ENCODE results near the gene SPOCK1. TPM values are rescaled to one million over a fixed set of nuclear protein-coding genes. Genes with fewer than 3 reads are reported as not detected.
A peak's percentile ranks its signal among the peaks of the same experiment; 100 is the strongest.

The SPOCK1 gene
- total RNA-seq, 4 donors from 2014 or later: 46.5 to 52.7 (median 51.4) TPM

- TF ChIP-seq POLR2A (IDR thresholded peaks at IDR 0.05) (no peak), POLR2AphosphoS5 (IDR thresholded peaks at IDR 0.05) (no peak), CTCF (IDR thresholded peaks at IDR 0.05) (no peak), EP300 (IDR thresholded peaks at IDR 0.05) (no peak)
- H3K27me3 ChIP-seq: peaks cover 20% of the 10 kb centered on the region
- no peaks in the 10 kb centered on the region for H3K4me1 ChIP-seq
- no peaks in the 10 kb centered on the region for H3K36me3 ChIP-seq
- no peak overlapping the region for H3K27ac ChIP-seq
- 77% methylated on average over 2 of the region's 2 CpGs; no CpG with 5 or more reads in 1 of the 2 donors for WGBS, 2 donors (ENCODE audit: low coverage in 1 of 2)
- no peak overlapping the region for H3K4me3 ChIP-seq
- H3K9me3 ChIP-seq: no peaks in the 10 kb centered on the region
- no peak for ATAC-seq
Measured at GRCh38 chr5:137129886-137130680, 369.0 kb downstream of the SPOCK1 start.

GRCh38 chr5:137128012-137128411 is 371.1 kb downstream of the SPOCK1 start:
- no peak overlapping the region for H3K27ac ChIP-seq
- H3K9me3 ChIP-seq: no peaks in the 10 kb centered on the region
- H3K4me3 ChIP-seq: no peak overlapping the region
- H3K4me1 ChIP-seq: no peaks in the 10 kb centered on the region
- no peaks in the 10 kb centered on the region for H3K36me3 ChIP-seq
- TF ChIP-seq EP300 (IDR thresholded peaks at IDR 0.05) (no peak), CTCF (IDR thresholded peaks at IDR 0.05) (no peak), POLR2AphosphoS5 (IDR thresholded peaks at IDR 0.05) (no peak), POLR2A (IDR thresholded peaks at IDR 0.05) (no peak)
- ATAC-seq: no peak
- H3K27me3 ChIP-seq: peaks cover 20% of the 10 kb centered on the region
- 74 to 75% methylated on average over 4 of the region's 4 CpGs for WGBS, 2 donors (ENCODE audit: low coverage in 1 of 2)

GRCh38 chr5:137126829-137127228 is 372.3 kb downstream of the SPOCK1 start:
- peaks cover 0 to 8% (median 3%) of the 10 kb centered on the region in 3 donors for H3K4me1 ChIP-seq
- ATAC-seq: no peak
- no peaks in the 10 kb centered on the region for H3K36me3 ChIP-seq
- no peak for TF ChIP-seq CTCF (IDR thresholded peaks at IDR 0.05)
- TF ChIP-seq POLR2A (IDR thresholded peaks at IDR 0.05): no peak
- no peak for TF ChIP-seq POLR2AphosphoS5 (IDR thresholded peaks at IDR 0.05)
- TF ChIP-seq EP300 (IDR thresholded peaks at IDR 0.05): no peak
- H3K27me3 ChIP-seq: peaks cover 20% of the 10 kb centered on the region
- no peak overlapping the region for H3K27ac ChIP-seq
- H3K9me3 ChIP-seq: no peaks in the 10 kb centered on the region
- no peak overlapping the region for H3K4me3 ChIP-seq
- 100% methylated on average over 1 of the region's 1 CpG for WGBS, 2 donors (ENCODE audit: low coverage in 1 of 2)

- WGBS, 2 donors (ENCODE audit: low coverage in 1 of 2): 25 to 42% methylated on average over 1 to 2 of the region's 2 CpGs
- ATAC-seq: no peak
- Histone ChIP-seq H3K4me3 (no peak overlapping the region), H3K36me3 (no peaks in the 10 kb centered on the region), H3K27ac (no peak overlapping the region), H3K9me3 (no peaks in the 10 kb centered on the region), H3K27me3 (no peaks in the 10 kb centered on the region), H3K4me1 (peaks cover 0 to 8% (median 3%) of the 10 kb centered on the region in 3 donors)
- TF ChIP-seq POLR2A (IDR thresholded peaks at IDR 0.05) (no peak), EP300 (IDR thresholded peaks at IDR 0.05) (no peak), POLR2AphosphoS5 (IDR thresholded peaks at IDR 0.05) (no peak), CTCF (IDR thresholded peaks at IDR 0.05) (no peak)
Measured at GRCh38 chr5:137122558-137122957, 376.6 kb downstream of the SPOCK1 start.

GRCh38 chr5:137122075-137122474 is 377.1 kb downstream of the SPOCK1 start:
- no peak for ATAC-seq
- no peaks in the 10 kb centered on the region for H3K27me3 ChIP-seq
- H3K9me3 ChIP-seq: no peaks in the 10 kb centered on the region
- H3K27ac ChIP-seq: no peak overlapping the region
- no peaks in the 10 kb centered on the region for H3K36me3 ChIP-seq
- TF ChIP-seq POLR2A (IDR thresholded peaks at IDR 0.05) (no peak), POLR2AphosphoS5 (IDR thresholded peaks at IDR 0.05) (peak; percentile 16)
- H3K4me1 ChIP-seq: peaks cover 0 to 8% (median 3%) of the 10 kb centered on the region in 3 donors
- H3K4me3 ChIP-seq: no peak overlapping the region
- WGBS, 2 donors (ENCODE audit: low coverage in 1 of 2): 0 to 20% methylated on average over 2 to 3 of the region's 3 CpGs
